Caco-2 (cell line): Measurements from ENCODE around the gene DNAJB11. TPM values are rescaled to one million over a fixed set of nuclear protein-coding genes. Genes with fewer than 3 reads are reported as not detected.

ENCODE experiments used
- BruUV-seq: library from RNA; stranded (reverse); fragments of 400-500 nt; replicated peaks from 2 replicates; lab custom pipeline; 2021; lab: Mats Ljungman, UMichigan
- CTCF ChIA-PET: fragments of 300-600 bp; sonication (Branson Sonifier 250); formaldehyde crosslinking; loops from one replicate; lab custom pipeline; 2022; ENCODE audit warnings: antibody characterized with exemption; lab: Charles Lee
- POLR2A ChIA-PET: fragments of 300-600 bp; sonication (Branson Sonifier 250); formaldehyde crosslinking; loops from one replicate; lab custom pipeline; 2022; ENCODE audit warnings: antibody characterized with exemption; lab: Charles Lee
- DNase-seq, 2 experiments: peaks; one replicate each; pipeline versions ENCODE4 v3.0.0 to v3.0.0-alpha.2; 2020 to 2022
- H3K27me3 ChIP-seq: replicated peaks from 2 replicates; pipeline ENCODE4 v1.6.0; 2011; ENCODE audit warnings: low read length; ENCODE audit not compliant: control insufficient read depth, insufficient read depth
- H3K36me3 ChIP-seq: 2 replicates; pipeline ENCODE4 v1.5.1; 2011; ENCODE audit warnings: low read length; ENCODE audit not compliant: control insufficient read depth, insufficient read depth
- H3K4me1 ChIP-seq: fragments of 250-450 bp; sonication (Bioruptor Pico); 2 replicates; pipeline ENCODE4 v1.5.1; 2020; ENCODE audit warnings: mild to moderate bottlenecking
- H3K4me3 ChIP-seq: 2 replicates; pipeline ENCODE4 v1.5.1; 2011; ENCODE audit warnings: low read depth, mild to moderate bottlenecking, control low read depth, low read length
- H3K9me3 ChIP-seq: fragments of 250-450 bp; sonication (Bioruptor Pico); 2 replicates; pipeline ENCODE4 v1.5.1; 2020; ENCODE audit warnings: mild to moderate bottlenecking, moderate library complexity
- H3K27ac Mint-ChIP-seq: one replicate; pipeline ENCODE4 v1.8.0; 2022; ENCODE audit warnings: mixed read lengths; ENCODE audit not compliant: unreplicated experiment
- H3K27me3 Mint-ChIP-seq: one replicate; pipeline ENCODE4 v1.8.0; 2022; ENCODE audit warnings: mixed read lengths; ENCODE audit not compliant: insufficient read depth, unreplicated experiment
- H3K36me3 Mint-ChIP-seq: one replicate; pipeline ENCODE4 v1.8.0; 2022; ENCODE audit warnings: mild to moderate bottlenecking, mixed read lengths; ENCODE audit not compliant: insufficient read depth, unreplicated experiment
- H3K4me1 Mint-ChIP-seq: one replicate; pipeline ENCODE4 v1.8.0; 2022; ENCODE audit warnings: low read depth, mixed read lengths; ENCODE audit not compliant: unreplicated experiment
- H3K4me3 Mint-ChIP-seq: one replicate; pipeline ENCODE4 v1.8.0; 2022; ENCODE audit warnings: mild to moderate bottlenecking, moderate library complexity, mixed read lengths; ENCODE audit not compliant: unreplicated experiment
- H3K9me3 Mint-ChIP-seq: one replicate; pipeline ENCODE4 v1.8.0; 2022; ENCODE audit warnings: mixed read lengths; ENCODE audit not compliant: unreplicated experiment
- intact Hi-C: fragments of 100-400 bp; cut with micrococcal nuclease; formaldehyde crosslinking; loops from one replicate; pipeline ENCODE4 v1.10.0; 2022; ENCODE audit not compliant: unreplicated experiment
- total RNA-seq: library from RNA; stranded (reverse); gene quantifications from 2 replicates; pipeline ENCODE4 v1.2.3, GENCODE V29; 2022
- TF ChIP-seq, protein P1 (sequence below), 2 experiments: fragments of 200-600 bp in 1 of 2; IDR thresholded peaks; 1 replicate in 1 of 2; 2 replicates in 1 of 2; pipeline versions ENCODE4 v1.5.1 to v1.8.0; 2011 to 2022; ENCODE audit warnings: antibody characterized with exemption in 1 of 2, control low read depth in 1 of 2, inconsistent platforms in 1 of 2, low read depth in 1 of 2, low read length in 1 of 2, mild to moderate bottlenecking in 1 of 2, moderate library complexity in 1 of 2; ENCODE audit not compliant: insufficient read depth in 1 of 2, severe bottlenecking in 1 of 2, unreplicated experiment in 1 of 2

DNAJB11 gene
- total RNA-seq, 1 experiment from 2014 or later = 95.7 TPM

DNA sequence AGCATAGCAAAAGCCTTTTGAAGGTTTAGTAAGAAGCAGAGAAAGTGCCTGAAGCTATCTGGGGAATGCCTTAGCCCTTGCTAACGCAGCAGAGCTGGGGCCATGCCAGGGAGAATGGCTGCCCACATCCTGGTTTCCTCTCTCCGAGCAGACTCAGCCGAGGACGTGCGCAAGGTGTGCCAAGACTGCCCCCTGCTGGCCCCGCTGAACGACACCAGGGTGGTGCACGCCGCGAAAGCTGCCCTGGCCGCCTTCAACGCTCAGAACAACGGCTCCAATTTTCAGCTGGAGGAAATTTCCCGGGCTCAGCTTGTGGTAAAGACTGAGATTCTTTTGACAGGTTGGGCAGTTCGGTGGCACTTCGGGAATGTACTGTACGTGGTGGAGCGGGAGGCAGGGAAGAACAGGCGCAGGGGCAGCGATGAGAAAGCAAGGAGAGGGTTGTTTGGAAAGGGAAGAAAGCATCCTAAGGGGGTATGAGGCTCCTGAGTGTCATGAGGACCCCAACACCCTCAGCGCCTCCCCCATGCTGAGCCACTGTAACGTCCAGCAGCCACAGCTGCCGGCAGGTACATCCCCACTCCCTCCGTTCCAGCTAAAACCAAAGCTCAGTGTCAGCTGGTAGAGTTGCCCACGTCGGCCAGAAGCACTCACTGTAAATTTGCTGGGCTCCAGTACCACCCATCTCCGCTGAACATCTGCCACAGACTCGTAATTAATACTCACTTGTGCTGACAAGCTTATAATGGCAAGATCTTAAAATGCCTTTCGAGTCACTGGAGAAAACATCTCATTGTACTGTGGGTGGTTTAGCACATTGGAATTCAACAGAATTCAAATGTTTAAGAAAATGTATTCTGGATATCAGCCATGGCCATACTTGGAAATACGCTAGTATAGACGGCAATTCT lies 46.8 kb downstream of the DNAJB11 start:
- TF ChIP-seq, protein P1, sequence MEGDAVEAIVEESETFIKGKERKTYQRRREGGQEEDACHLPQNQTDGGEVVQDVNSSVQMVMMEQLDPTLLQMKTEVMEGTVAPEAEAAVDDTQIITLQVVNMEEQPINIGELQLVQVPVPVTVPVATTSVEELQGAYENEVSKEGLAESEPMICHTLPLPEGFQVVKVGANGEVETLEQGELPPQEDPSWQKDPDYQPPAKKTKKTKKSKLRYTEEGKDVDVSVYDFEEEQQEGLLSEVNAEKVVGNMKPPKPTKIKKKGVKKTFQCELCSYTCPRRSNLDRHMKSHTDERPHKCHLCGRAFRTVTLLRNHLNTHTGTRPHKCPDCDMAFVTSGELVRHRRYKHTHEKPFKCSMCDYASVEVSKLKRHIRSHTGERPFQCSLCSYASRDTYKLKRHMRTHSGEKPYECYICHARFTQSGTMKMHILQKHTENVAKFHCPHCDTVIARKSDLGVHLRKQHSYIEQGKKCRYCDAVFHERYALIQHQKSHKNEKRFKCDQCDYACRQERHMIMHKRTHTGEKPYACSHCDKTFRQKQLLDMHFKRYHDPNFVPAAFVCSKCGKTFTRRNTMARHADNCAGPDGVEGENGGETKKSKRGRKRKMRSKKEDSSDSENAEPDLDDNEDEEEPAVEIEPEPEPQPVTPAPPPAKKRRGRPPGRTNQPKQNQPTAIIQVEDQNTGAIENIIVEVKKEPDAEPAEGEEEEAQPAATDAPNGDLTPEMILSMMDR (IDR thresholded peaks at IDR 0.05; ENCODE audit: insufficient read depth in 1 of 2, low read depth in 1 of 2, low read length in 1 of 2, severe bottlenecking in 1 of 2, unreplicated experiment in 1 of 2) = peak; percentile 64 to 71
- CTCF ChIA-PET = interaction anchor here (0.5 to 1.6 kb wide), 8 partner anchors 18 to 227 kb away, joined by 3 to 5 read pairs (median 4); no protein-coding TSS in a partner anchor
- BruUV-seq = no TSS peak
- intact Hi-C loops = no loop called here
- H3K4me1 ChIP-seq = peaks cover 9% of the 10 kb centered on the region; the same call in 1 of the 2 replicates
- POLR2A ChIA-PET = interaction anchor here (0.5 kb wide), 1 partner anchor 150 kb away, joined by 6 read pairs; no protein-coding TSS in a partner anchor
- no peaks in the 10 kb centered on the region for H3K27me3 ChIP-seq
- Mint-ChIP-seq H3K36me3 (peaks cover 6% of the 10 kb centered on the region), H3K4me1 (peaks cover 19% of the 10 kb centered on the region), H3K27ac (no peak overlapping the region), H3K4me3 (no peak overlapping the region), H3K9me3 (no peaks in the 10 kb centered on the region), H3K27me3 (no peaks in the 10 kb centered on the region)
- 0 out of 2 replicates have a peak, but pooled peaks cover 6% of the 10 kb centered on the region for H3K36me3 ChIP-seq
- no peak overlapping the region for H3K4me3 ChIP-seq
- H3K9me3 ChIP-seq = no peaks in the 10 kb centered on the region
- DNase-seq = peak; percentile 60 to 69

DNA sequence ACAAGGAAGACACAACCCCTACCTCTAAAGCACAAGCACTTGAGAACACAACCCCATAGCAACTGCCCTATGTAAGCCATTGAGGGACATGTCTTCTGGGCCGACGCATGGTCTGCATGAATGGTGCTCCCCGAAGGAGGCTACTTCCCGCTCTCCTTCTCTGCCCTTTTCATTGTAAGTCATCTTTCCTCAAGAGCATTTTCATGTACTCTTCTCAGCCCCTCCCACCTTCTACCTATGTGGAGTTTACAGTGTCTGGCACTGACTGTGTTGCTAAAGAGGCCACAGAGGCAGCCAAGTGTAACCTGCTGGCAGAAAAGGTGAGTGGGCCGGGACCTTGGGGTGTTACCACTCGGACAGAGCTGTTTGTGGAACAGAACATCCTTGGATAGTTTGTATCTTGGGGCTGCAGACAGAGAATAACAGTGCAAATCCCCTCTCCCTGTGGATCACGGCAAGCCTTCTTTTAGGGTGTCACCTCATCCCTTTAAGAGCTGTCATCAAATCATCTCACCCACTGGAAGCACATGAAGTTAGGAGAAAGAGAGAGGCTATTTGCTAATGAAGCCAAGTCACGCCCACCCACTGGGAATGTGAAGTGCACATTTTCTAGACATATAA lies 47.9 kb downstream of the DNAJB11 start:
- Mint-ChIP-seq H3K9me3 (no peaks in the 10 kb centered on the region), H3K36me3 (peaks cover 6% of the 10 kb centered on the region), H3K4me3 (no peak overlapping the region), H3K27ac (no peak overlapping the region), H3K27me3 (no peaks in the 10 kb centered on the region), H3K4me1 (peaks cover 8% of the 10 kb centered on the region)
- BruUV-seq = no TSS peak
- ChIA-PET CTCF (no interaction called here), POLR2A (no interaction called here)
- Histone ChIP-seq H3K27me3 (no peaks in the 10 kb centered on the region), H3K4me1 (peaks cover under 1% of the 10 kb centered on the region; the same call in 1 of the 2 replicates), H3K4me3 (no peak overlapping the region), H3K36me3 (0 out of 2 replicates have a peak, but pooled peaks cover 6% of the 10 kb centered on the region), H3K9me3 (no peaks in the 10 kb centered on the region)
- intact Hi-C loops = no loop called here
- no peak for DNase-seq
- TF ChIP-seq, protein P1 (IDR thresholded peaks at IDR 0.05; ENCODE audit: insufficient read depth in 1 of 2, low read depth in 1 of 2, low read length in 1 of 2, severe bottlenecking in 1 of 2, unreplicated experiment in 1 of 2) = no peak

DNA sequence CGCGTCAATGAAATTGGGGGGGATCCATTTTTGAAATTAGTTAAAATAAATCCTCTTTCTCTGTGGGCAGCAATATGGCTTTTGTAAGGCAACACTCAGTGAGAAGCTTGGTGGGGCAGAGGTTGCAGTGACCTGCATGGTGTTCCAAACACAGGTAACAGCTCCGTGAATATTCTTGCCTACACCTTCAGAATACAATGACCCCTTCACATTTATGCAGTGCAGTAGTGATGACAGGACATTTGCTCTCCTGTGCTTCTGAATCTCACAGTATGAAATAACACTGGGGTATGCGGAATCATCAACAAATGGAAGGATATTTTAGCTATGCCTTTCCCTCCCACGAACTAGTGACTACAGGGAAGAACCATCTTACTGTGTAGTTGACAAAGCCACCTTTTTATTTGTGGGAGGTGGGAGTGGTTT lies 49.3 kb downstream of the DNAJB11 start:
- H3K27me3 Mint-ChIP-seq = no peaks in the 10 kb centered on the region
- no peak for DNase-seq
- Histone ChIP-seq H3K36me3 (0 out of 2 replicates have a peak, but pooled peaks cover 6% of the 10 kb centered on the region), H3K9me3 (no peaks in the 10 kb centered on the region), H3K4me1 (no peaks in the 10 kb centered on the region), H3K4me3 (no peak overlapping the region), H3K27me3 (no peaks in the 10 kb centered on the region)
- H3K9me3 Mint-ChIP-seq = no peaks in the 10 kb centered on the region
- no TSS peak for BruUV-seq
- H3K4me3 Mint-ChIP-seq = no peak overlapping the region
- POLR2A ChIA-PET = no interaction called here
- peaks cover 5% of the 10 kb centered on the region for H3K4me1 Mint-ChIP-seq
- intact Hi-C loops = no loop called here
- no peak overlapping the region for H3K27ac Mint-ChIP-seq
- H3K36me3 Mint-ChIP-seq = peaks cover 4% of the 10 kb centered on the region
- CTCF ChIA-PET = interaction anchor here (1.0 kb wide), 1 partner anchor 14 kb away, joined by 3 read pairs; no protein-coding TSS in a partner anchor
- TF ChIP-seq, protein P1 (IDR thresholded peaks at IDR 0.05; ENCODE audit: insufficient read depth in 1 of 2, low read depth in 1 of 2, low read length in 1 of 2, severe bottlenecking in 1 of 2, unreplicated experiment in 1 of 2) = no peak
